NK-92 treated with Interleukin-12 subunit alpha and Interleukin-12 subunit beta, amount 100 ng/mL, for 24 hours (cell line): Measurements from ENCODE around the gene TIMM8A.
"Not testable (repeated sequence)": the region's sequence is repeated elsewhere in the genome, so short reads cannot be mapped to it uniquely, and the experiment has no call there.

Experiments used
- DNase-seq: peaks from one replicate; lab custom pipeline; 2025; lab: John Stamatoyannopoulos, UW

TIMM8A gene

DNA sequence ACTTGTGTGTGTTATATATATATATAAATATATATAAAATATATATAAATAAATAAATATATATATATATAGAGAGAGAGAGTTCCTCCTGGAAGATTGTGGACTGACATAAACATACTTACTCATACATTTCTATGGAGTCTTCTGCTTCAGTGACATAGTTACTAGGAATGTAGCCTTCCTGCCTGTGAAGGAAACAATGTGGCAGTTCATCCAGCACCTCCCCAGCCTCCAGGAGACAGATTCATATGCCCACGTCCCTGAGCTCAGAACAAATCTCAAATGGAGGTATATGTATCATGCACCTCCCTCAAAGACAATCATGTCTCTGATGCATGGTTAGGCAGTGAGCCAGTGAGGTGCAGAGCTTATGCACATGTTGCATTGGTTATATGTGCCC is 11.4 kb upstream of the TIMM8A start:
- no peak for DNase-seq

DNA sequence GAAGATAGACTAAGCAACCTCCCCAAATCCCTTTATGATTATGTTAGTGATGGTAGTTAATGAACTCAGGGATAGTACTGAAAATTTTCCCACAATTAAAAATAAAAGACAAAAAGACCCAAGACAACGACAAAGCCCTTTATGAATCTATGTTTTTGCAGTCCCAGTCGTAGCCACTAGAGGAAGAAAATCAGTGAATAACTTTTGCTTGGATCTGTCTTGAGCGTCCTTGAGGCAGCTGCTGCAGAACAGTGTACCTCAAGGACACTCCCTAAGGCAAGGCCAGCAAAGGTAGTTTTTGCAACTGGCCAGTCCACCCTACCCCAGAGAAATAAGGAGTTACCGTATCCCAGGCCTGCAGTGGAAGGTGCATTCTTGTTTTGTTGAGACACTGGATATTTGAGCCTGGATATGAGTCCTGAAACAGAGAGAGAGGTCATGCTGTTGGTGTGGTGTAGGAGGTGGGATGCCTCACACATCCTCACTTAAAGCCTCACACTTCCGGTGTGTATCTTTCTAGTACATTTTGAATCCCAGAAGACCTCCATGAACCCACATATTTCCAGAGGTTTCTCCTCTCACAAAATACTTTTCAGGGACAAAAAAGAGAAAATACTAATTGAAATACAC is 8.7 kb upstream of the TIMM8A start:
- no peak for DNase-seq

DNA sequence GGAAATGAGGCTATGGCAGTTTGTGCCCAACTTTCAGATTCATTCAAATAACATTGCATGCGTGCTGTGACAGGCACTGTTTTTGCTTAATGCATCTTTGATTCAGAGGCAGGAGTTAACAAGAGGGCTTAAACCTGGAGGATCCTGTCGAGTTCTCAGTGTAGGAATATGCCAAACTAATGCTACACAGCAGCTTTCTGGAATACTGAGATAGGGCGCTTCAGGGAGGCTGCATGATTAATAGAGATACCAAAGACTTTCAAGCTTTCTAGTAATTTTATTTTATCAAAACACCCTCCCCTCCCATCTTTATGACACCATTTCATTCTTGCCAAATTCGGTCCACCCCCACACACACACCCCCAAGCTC is 636 bp upstream of the TIMM8A start:
- no peak for DNase-seq

DNA sequence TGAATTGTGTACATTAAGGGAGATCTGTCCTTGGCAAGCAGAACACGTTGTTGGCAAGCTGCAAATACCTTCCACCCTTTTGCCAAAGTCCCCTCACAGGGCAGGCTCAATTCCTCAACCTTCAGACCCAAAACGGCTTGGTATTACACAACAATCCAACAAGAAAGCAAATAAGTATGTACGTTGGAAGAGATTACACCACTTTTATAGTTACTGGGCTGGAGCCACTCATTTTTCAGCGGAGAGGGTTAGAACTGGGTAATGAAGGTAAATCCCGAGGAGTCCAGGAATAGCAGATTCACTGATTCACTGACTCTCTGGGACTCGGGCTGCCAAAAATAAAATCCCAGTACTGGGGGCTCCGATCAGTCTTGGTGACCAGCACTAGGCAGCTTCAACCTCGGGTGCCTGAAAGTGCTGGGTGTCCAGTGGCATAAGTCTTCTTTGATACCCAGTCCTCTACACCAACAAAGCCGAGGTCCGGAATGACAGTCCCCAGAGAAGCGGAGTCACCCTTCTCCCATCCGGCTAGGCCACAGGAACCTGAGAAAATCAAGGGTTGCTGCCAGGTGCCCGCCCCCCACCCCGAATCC is 587 bp downstream of the TIMM8A start:
- DNase-seq: no peak

DNA sequence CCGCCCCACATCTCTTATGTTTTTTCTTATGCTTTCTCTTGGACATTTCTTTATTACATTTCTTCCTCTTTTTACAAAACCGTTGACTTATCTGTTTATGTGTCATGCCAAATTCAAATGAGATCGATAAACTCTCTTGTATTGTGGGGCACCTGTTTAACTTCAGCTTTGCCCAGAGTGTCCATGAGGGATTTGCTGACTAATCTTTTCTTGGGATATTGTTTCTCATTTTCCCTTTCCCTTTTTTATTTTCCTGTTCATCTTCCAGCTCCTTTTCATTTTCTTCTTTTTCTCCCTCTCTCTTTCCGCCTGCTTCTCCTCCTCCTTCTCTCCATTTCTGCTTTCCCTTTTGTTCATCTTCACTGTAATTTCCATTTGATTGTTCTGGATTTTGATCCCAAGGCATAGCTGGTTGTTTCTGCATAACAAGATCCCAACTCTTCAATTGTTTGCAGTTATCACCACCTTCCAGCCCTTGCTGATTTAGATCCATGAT is 10.7 kb downstream of the TIMM8A start:
- DNase-seq: no peak

DNA sequence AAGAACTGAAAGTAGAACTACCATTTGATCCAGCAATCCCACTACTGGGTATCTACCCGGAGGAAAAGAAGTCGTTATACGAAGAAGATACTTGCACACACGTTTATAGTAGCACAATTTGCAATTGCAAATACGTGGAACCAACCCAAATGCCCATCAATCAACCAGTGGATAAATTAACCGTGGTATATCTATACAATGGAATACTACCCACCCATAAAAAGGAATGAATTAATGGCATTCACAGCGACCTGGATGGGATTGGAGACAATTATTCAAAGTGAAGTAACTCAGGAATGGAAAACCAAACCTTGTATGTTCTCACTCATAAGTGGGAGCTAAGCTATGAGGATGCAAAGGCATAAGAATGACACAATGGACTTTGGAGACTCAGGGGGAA is 14.2 kb downstream of the TIMM8A start:
- DNase-seq: not testable (repeated sequence)

DNA sequence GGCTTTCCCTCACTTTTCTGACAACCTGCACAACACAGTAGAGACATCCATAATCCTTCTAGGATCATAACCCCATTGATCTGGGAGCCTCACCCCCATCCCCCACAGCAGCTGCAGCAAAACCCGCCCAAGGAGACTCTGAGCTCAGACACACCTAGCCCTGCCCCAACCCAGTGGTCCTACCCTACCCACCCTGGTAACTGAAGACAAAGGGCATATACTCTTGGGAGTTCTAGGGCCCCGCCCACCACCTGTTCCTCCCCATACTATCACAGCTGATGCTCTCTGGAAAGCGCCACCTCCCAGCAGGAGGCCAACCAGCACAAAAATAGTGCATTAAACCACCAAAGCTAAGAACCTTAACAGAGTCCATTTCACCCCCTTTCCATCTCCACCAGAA is 21.9 kb downstream of the TIMM8A start:
- not testable (repeated sequence) for DNase-seq

DNA sequence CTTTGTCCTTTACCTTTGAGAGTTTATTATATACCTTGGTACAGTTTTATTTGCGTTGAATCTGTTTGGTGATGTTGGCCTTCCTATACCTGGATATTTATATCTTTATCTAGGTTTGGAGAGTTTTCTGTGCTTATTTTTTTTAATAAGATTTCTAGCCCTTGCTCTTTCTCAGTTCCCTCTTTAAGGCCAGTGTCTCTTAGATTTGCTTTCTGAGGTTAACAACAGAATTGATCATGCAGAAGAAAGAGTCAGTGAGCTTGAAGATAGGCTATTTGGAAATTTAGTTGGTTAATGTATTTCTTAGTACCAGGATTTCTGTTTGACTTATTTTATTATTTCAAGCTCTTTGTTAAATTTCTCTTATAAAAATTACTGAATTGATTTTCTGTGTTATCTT is 44.8 kb downstream of the TIMM8A start:
- no peak for DNase-seq
